HEK293 (cell line): Measurements from ENCODE around the gene NR3C1.

Experiments used
- CTCF ChIP-seq: fragments of 450-650 bp; formaldehyde crosslinking; IDR thresholded peaks from 2 replicates; pipeline ENCODE4 v1.5.1; 2016; ENCODE audit warnings: missing biosample characterization, missing genetic modification characterization
- KLF1 ChIP-seq: fragments of 450-650 bp; formaldehyde crosslinking; IDR thresholded peaks from 2 replicates; pipeline ENCODE4 v1.5.1; 2016; ENCODE audit warnings: missing biosample characterization, missing genetic modification characterization
- MEIS1 ChIP-seq: sonication (generic); formaldehyde crosslinking; IDR thresholded peaks from 2 replicates; pipeline ENCODE4 v1.8.1; 2022; ENCODE audit warnings: missing genetic modification reagents, mild to moderate bottlenecking, borderline replicate concordance
- PATZ1 ChIP-seq: fragments of 450-650 bp; formaldehyde crosslinking; IDR thresholded peaks from 2 replicates; pipeline ENCODE4 v1.5.1; 2016; ENCODE audit warnings: missing biosample characterization, missing genetic modification characterization
- PBX3 ChIP-seq: sonication (generic); formaldehyde crosslinking; IDR thresholded peaks from 2 replicates; pipeline ENCODE4 v1.8.1; 2022; ENCODE audit warnings: mild to moderate bottlenecking, moderate library complexity, missing genetic modification reagents
- PRDM1 ChIP-seq: fragments of 450-650 bp; formaldehyde crosslinking; IDR thresholded peaks from 2 replicates; pipeline ENCODE4; 2016; ENCODE audit warnings: missing biosample characterization, missing genetic modification characterization
- SETDB1 ChIP-seq: IDR thresholded peaks from one replicate; pipeline ENCODE4 v1.6.1; 2017; ENCODE audit warnings: mild to moderate bottlenecking, low read length, moderate library complexity, mixed read lengths; ENCODE audit not compliant: insufficient read length
- ZBTB10 ChIP-seq: fragments of 450-650 bp; formaldehyde crosslinking; IDR thresholded peaks from 2 replicates; pipeline ENCODE4 v1.5.1; 2016; ENCODE audit warnings: missing biosample characterization, missing genetic modification characterization
- ZNF175 ChIP-seq: fragments of 450-650 bp; formaldehyde crosslinking; IDR thresholded peaks from 2 replicates; pipeline ENCODE4 v1.5.1; 2016; ENCODE audit warnings: missing biosample characterization, missing genetic modification characterization
- ZNF404 ChIP-seq: fragments of 450-650 bp; formaldehyde crosslinking; IDR thresholded peaks from 2 replicates; pipeline ENCODE4 v1.5.1; 2017; ENCODE audit warnings: missing biosample characterization, missing genetic modification characterization
- ZSCAN18 ChIP-seq: fragments of 450-650 bp; formaldehyde crosslinking; IDR thresholded peaks from 2 replicates; pipeline ENCODE4 v1.5.1; 2016; ENCODE audit warnings: missing biosample characterization, missing genetic modification characterization
- ZSCAN5A ChIP-seq: fragments of 450-650 bp; formaldehyde crosslinking; IDR thresholded peaks from 2 replicates; pipeline ENCODE4 v1.5.1; 2016; ENCODE audit warnings: missing biosample characterization, missing genetic modification characterization

GRCh38 chr5:143417503-143418139 lies 14.1 kb upstream of the NR3C1 start:
- TF ChIP-seq SETDB1 (no peak), CTCF (no peak), PATZ1 (tag by site-specific recombination) (no peak), ZNF404 (tag by site-specific recombination) (no peak), ZNF175 (tag by site-specific recombination) (no peak), MEIS1 (CRISPR knock-in tag) (no peak), ZSCAN5A (no peak), KLF1 (tag by site-specific recombination) (no peak), PBX3 (no peak), PRDM1 (tag by site-specific recombination) (no peak), ZBTB10 (tag by site-specific recombination) (no peak), ZSCAN18 (tag by site-specific recombination) (no peak)
